Vagina (tissue), 2 donors: ENCODE data around the gene CFAP68.

Experiments used
- CTCF ChIP-seq, 3 experiments: fragments of 450-650 bp in 2 of 3; fragments of 200-600 bp in 1 of 3; sonication (generic) in 1 of 3; IDR thresholded peaks; one replicate each; pipeline ENCODE4 v1.5.1; 2017 to 2019; ENCODE audit warnings: antibody characterized with exemption in 3 of 3, mild to moderate bottlenecking in 2 of 3, moderate library complexity in 2 of 3
- POLR2A ChIP-seq, 2 donors: fragments of 450-650 bp; IDR thresholded peaks; one replicate each; pipeline ENCODE4 v1.6.1; 2017; ENCODE audit warnings: antibody characterized with exemption in 2 of 2, mild to moderate bottlenecking in 2 of 2, moderate library complexity in 2 of 2
- POLR2AphosphoS5 ChIP-seq, 2 donors: sonication (generic); formaldehyde crosslinking; IDR thresholded peaks; one replicate each; pipeline ENCODE4 v1.9.0; 2017; ENCODE audit warnings: antibody characterized with exemption in 2 of 2, mild to moderate bottlenecking in 2 of 2, low read depth in 1 of 2; ENCODE audit not compliant: insufficient read depth in 1 of 2

- TF ChIP-seq CTCF (IDR thresholded peaks at IDR 0.05) (no peak), POLR2A (IDR thresholded peaks at IDR 0.05) (no peak), POLR2AphosphoS5 (IDR thresholded peaks at IDR 0.05; ENCODE audit: insufficient read depth in 1 of 2, low read depth in 1 of 2) (no peak)
Observed at GRCh38 chr11:111908639-111909305, 29.4 kb downstream of the CFAP68 start.
